Coronary artery (tissue), 2 donors: Measurements from ENCODE around the gene PAM16.

ENCODE experiments used
- DNase-seq: peaks from one replicate; pipeline ENCODE4 v3.0.0-alpha.2; 2017; ENCODE audit warnings: low spot score
- H3K27ac ChIP-seq, 2 donors: fragments of 200-600 bp; sonication (generic); one replicate each; pipeline ENCODE4 v1.5.1; 2016 to 2019
- H3K4me3 ChIP-seq: fragments of 200-600 bp; sonication (generic); 2 replicates; pipeline ENCODE4 v1.5.1; 2016; ENCODE audit warnings: mild to moderate bottlenecking, moderate library complexity
- CTCF ChIP-seq: fragments of 200-600 bp; sonication (generic); IDR thresholded peaks from one replicate; pipeline ENCODE4 v1.5.1; 2019; ENCODE audit warnings: antibody characterized with exemption

The PAM16 gene

GRCh38 chr16:4309102-4309832 is 41.9 kb downstream of the PAM16 start:
- DNase-seq = no peak
- Histone ChIP-seq H3K27ac (peak overlapping the region in 1 of 2 donors; percentile 73), H3K4me3 (no peak overlapping the region)
- no peak for TF ChIP-seq CTCF

GRCh38 chr16:4307215-4308037 is 43.7 kb downstream of the PAM16 start:
- peak; percentile 96 for DNase-seq
- H3K27ac ChIP-seq = peak overlapping the region; percentile 80 to 87
- TF ChIP-seq CTCF = no peak
- peak overlapping the region; percentile 68 for H3K4me3 ChIP-seq

GRCh38 chr16:4306470-4307214 is 44.5 kb downstream of the PAM16 start:
- TF ChIP-seq CTCF = no peak
- Histone ChIP-seq H3K4me3 (peak overlapping the region; percentile 68), H3K27ac (peak overlapping the region; percentile 80 to 87)
- no peak for DNase-seq

GRCh38 chr16:4303973-4304372 is 47.1 kb downstream of the PAM16 start:
- H3K27ac ChIP-seq = no peak overlapping the region
- TF ChIP-seq CTCF = no peak
- H3K4me3 ChIP-seq = no peak overlapping the region
- no peak for DNase-seq

GRCh38 chr16:4301968-4302367 is 49.2 kb downstream of the PAM16 start:
- no peak overlapping the region for H3K27ac ChIP-seq
- no peak for DNase-seq
- no peak for TF ChIP-seq CTCF
- H3K4me3 ChIP-seq = no peak overlapping the region

- Histone ChIP-seq H3K27ac (no peak overlapping the region), H3K4me3 (no peak overlapping the region)
- no peak for DNase-seq
- no peak for TF ChIP-seq CTCF
Observed at GRCh38 chr16:4301177-4301576, 49.9 kb downstream of the PAM16 start.
